DND-41 (cell line): ENCODE results near the gene ADCY1.
"Not testable (repeated sequence)": the region's sequence is repeated elsewhere in the genome, so short reads cannot be mapped to it uniquely, and the experiment has no call there.

Source experiments
- EZH2 ChIP-seq: IDR thresholded peaks from 3 replicates; pipeline ENCODE4 v1.6.1; 2012; ENCODE audit warnings: borderline replicate concordance, low read depth, mild to moderate bottlenecking, moderate library complexity, low read length, inconsistent platforms; ENCODE audit not compliant: severe bottlenecking
- TF ChIP-seq, protein P1 (sequence below): IDR thresholded peaks from 2 replicates; pipeline ENCODE4 v1.5.1; 2012; ENCODE audit warnings: borderline replicate concordance, low read length, moderate library complexity, mild to moderate bottlenecking; ENCODE audit not compliant: poor library complexity, severe bottlenecking; ENCODE audit errors: extremely low read depth

DNA sequence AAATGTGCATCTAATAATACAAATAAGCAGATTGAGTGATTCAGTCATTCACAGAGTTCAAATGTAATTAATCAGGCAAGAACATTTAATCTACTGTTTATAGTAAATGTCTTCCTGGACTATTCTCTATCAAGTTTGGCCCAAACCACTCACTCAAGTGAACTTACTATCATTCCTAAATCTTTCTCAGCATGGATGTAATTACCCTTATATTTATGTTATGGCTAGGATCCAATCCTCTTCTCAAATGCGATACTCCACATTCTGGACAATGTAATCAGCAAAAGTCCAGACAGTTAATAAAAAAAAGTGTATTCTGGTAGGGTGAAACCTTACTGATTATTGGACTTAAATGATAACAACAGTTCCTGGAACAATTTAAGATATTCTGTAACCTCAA lies 185.3 kb downstream of the ADCY1 start:
- TF ChIP-seq, protein P1, sequence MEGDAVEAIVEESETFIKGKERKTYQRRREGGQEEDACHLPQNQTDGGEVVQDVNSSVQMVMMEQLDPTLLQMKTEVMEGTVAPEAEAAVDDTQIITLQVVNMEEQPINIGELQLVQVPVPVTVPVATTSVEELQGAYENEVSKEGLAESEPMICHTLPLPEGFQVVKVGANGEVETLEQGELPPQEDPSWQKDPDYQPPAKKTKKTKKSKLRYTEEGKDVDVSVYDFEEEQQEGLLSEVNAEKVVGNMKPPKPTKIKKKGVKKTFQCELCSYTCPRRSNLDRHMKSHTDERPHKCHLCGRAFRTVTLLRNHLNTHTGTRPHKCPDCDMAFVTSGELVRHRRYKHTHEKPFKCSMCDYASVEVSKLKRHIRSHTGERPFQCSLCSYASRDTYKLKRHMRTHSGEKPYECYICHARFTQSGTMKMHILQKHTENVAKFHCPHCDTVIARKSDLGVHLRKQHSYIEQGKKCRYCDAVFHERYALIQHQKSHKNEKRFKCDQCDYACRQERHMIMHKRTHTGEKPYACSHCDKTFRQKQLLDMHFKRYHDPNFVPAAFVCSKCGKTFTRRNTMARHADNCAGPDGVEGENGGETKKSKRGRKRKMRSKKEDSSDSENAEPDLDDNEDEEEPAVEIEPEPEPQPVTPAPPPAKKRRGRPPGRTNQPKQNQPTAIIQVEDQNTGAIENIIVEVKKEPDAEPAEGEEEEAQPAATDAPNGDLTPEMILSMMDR: not testable (repeated sequence)
- not testable (repeated sequence) for TF ChIP-seq EZH2
